ENCODE data around the gene UBA52.

GRCh38 chr19:18594824-18595373 is 23.2 kb downstream of the UBA52 start:
- TF ChIP-seq CTCF (IDR thresholded peaks at IDR 0.05): no peak
- TF ChIP-seq POLR2A (IDR thresholded peaks at IDR 0.05): no peak
- no peak for TF ChIP-seq POLR2AphosphoS5 (IDR thresholded peaks at IDR 0.05)

Data from breast epithelium (tissue), 3 donors.